Transverse colon (tissue), 4 donors: Measurements from ENCODE around the gene BPIFB3. TPM values are rescaled to one million over a fixed set of nuclear protein-coding genes. Genes with fewer than 3 reads are reported as not detected.

Experiments
- DNase-seq: peaks from one replicate; pipeline ENCODE4 v3.0.0-alpha.2; 2019
- H3K27ac ChIP-seq, 4 donors: fragments of 200-600 bp; sonication (generic); 2 replicates each; pipeline ENCODE4 v1.5.1; 2016 to 2018; ENCODE audit warnings: inconsistent platforms in 4 of 4
- H3K27me3 ChIP-seq: fragments of 200-600 bp; sonication (generic); 2 replicates; pipeline ENCODE4 v1.5.1; 2017; ENCODE audit warnings: inconsistent platforms
- H3K36me3 ChIP-seq, 4 donors: fragments of 200-600 bp; sonication (generic); 2 replicates each; pipeline ENCODE4 v1.5.1; 2017 to 2019; ENCODE audit warnings: inconsistent platforms in 4 of 4
- H3K4me1 ChIP-seq, 4 donors: fragments of 200-600 bp; sonication (generic); 2 replicates each; pipeline ENCODE4 v1.5.1; 2017 to 2020; ENCODE audit warnings: inconsistent platforms in 4 of 4
- H3K4me3 ChIP-seq, 4 donors: fragments of 200-600 bp; sonication (generic); 1 replicate in 1 of 4; 2 replicates in 3 of 4; pipeline versions ENCODE4 v1.5.1 to v1.6.1; 2017 to 2019; ENCODE audit warnings: inconsistent platforms in 4 of 4
- H3K9me3 ChIP-seq, 2 donors: fragments of 200-600 bp; sonication (generic); 2 replicates each; pipeline ENCODE4 v1.5.1; 2017 to 2019; ENCODE audit warnings: inconsistent platforms in 2 of 2
- CTCF ChIP-seq, 5 experiments: fragments of 200-600 bp in 3 of 5; fragments of 450-650 bp in 2 of 5; sonication (generic) in 3 of 5; IDR thresholded peaks; 1 replicate in 2 of 5; 2 replicates in 3 of 5; pipeline ENCODE4 v1.5.1; 2016 to 2017; ENCODE audit warnings: antibody characterized with exemption in 5 of 5, inconsistent platforms in 3 of 5, mild to moderate bottlenecking in 2 of 5, moderate library complexity in 1 of 5
- EP300 ChIP-seq: sonication (generic); formaldehyde crosslinking; IDR thresholded peaks from one replicate; pipeline ENCODE4 v1.6.1; 2017; ENCODE audit warnings: antibody characterized with exemption, low read depth
- POLR2A ChIP-seq: fragments of 450-650 bp; IDR thresholded peaks from one replicate; pipeline ENCODE4 v1.6.1; 2016; ENCODE audit warnings: antibody characterized with exemption, mild to moderate bottlenecking, moderate library complexity
- POLR2AphosphoS5 ChIP-seq, 3 donors: sonication (generic); formaldehyde crosslinking; IDR thresholded peaks; one replicate each; pipeline ENCODE4 v1.6.1; 2016; ENCODE audit warnings: antibody characterized with exemption in 3 of 3
- WGBS, 2 donors: methylation state at CpG; one replicate each; pipeline ENCODE4 v1.1.5; 2018; ENCODE audit warnings: low coverage in 1 of 2; 5-methylcytosine and 5-hydroxymethylcytosine counted together
- in situ Hi-C, 4 donors: fragments of 200-750 bp; cut with MboI; loops; one replicate each; pipeline versions ENCODE4 v1.15.0 to v1.15.1; 2017; ENCODE audit warnings: low sequenced_read_pairs in 3 of 4, low pct_ligation_motif_present in 1 of 4, low pct_unique_long_range_greater_than_20kb in 1 of 4
- intact Hi-C: fragments of 100-400 bp; cut with DNase I; formaldehyde crosslinking; loops from one replicate; pipeline ENCODE4 v1.15.1; 2023; ENCODE audit warnings: low total_unique reads
- total RNA-seq, 4 donors: library from RNA; depleted of rRNA; stranded (reverse); fragments of >200 nt; gene quantifications; one replicate each; pipeline ENCODE4 v1.1.0, GENCODE V29; 2016

The BPIFB3 gene
- total RNA-seq, 4 donors from 2014 or later = not detected

- no peak for DNase-seq
- no peak overlapping the region for H3K4me3 ChIP-seq
- no peaks in the 10 kb centered on the region for H3K4me1 ChIP-seq
- no peaks in the 10 kb centered on the region for H3K9me3 ChIP-seq
- in situ Hi-C loops = no loop called here
- 69% methylated on average over 6 of the region's 6 CpGs; no CpG with 5 or more reads in 1 of the 2 donors for WGBS, 2 donors
- no peaks in the 10 kb centered on the region for H3K36me3 ChIP-seq
- TF ChIP-seq CTCF (IDR thresholded peaks at IDR 0.05) = no peak
- no peak for TF ChIP-seq POLR2A
- intact Hi-C loops = no loop called here
- H3K27ac ChIP-seq = no peak overlapping the region
- no peaks in the 10 kb centered on the region for H3K27me3 ChIP-seq
These were observed 18.7 kb upstream of the BPIFB3 start for GRCh38 chr20:33034901-33035492.

- WGBS, 2 donors = 74% methylated on average over 5 of the region's 5 CpGs; no CpG with 5 or more reads in 1 of the 2 donors
- in situ Hi-C loops = no loop called here
These were observed 16.2 kb upstream of the BPIFB3 start for GRCh38 chr20:33037456-33037855.

GRCh38 chr20:33038243-33038642 is 15.5 kb upstream of the BPIFB3 start:
- no peak for DNase-seq
- intact Hi-C loops (no loop called here), in situ Hi-C loops (no loop called here)
- Histone ChIP-seq H3K36me3 (no peaks in the 10 kb centered on the region), H3K4me3 (no peak overlapping the region), H3K27ac (no peak overlapping the region), H3K27me3 (no peaks in the 10 kb centered on the region), H3K9me3 (no peaks in the 10 kb centered on the region), H3K4me1 (no peaks in the 10 kb centered on the region)
- TF ChIP-seq EP300 (no peak), CTCF (IDR thresholded peaks at IDR 0.05) (no peak), POLR2A (no peak), POLR2AphosphoS5 (IDR thresholded peaks at IDR 0.05) (no peak)
- 91 to 95% methylated on average over 4 of the region's 4 CpGs for WGBS, 2 donors

More at GRCh38 chr20:33037456-33037855, 16.2 kb upstream of the BPIFB3 start:
- no peak overlapping the region for H3K27ac ChIP-seq
- H3K4me1 ChIP-seq = no peaks in the 10 kb centered on the region
- intact Hi-C loops = no loop called here
- no peaks in the 10 kb centered on the region for H3K27me3 ChIP-seq
- no peak for TF ChIP-seq EP300
- no peak for TF ChIP-seq POLR2A
- no peak for DNase-seq
- no peak overlapping the region for H3K4me3 ChIP-seq
- no peaks in the 10 kb centered on the region for H3K9me3 ChIP-seq
- no peaks in the 10 kb centered on the region for H3K36me3 ChIP-seq

GRCh38 chr20:33042430-33042829 is 11.3 kb upstream of the BPIFB3 start:
- intact Hi-C loops = no loop called here
- Histone ChIP-seq H3K27ac (no peak overlapping the region), H3K4me1 (no peaks in the 10 kb centered on the region), H3K27me3 (no peaks in the 10 kb centered on the region), H3K36me3 (no peaks in the 10 kb centered on the region), H3K9me3 (peaks cover 0 to 10% of the 10 kb centered on the region in 2 donors), H3K4me3 (no peak overlapping the region)
- WGBS, 2 donors = 80 to 87% methylated on average over 3 of the region's 3 CpGs
- TF ChIP-seq CTCF (IDR thresholded peaks at IDR 0.05) (no peak), POLR2A (no peak), POLR2AphosphoS5 (IDR thresholded peaks at IDR 0.05) (no peak), EP300 (no peak)
- no peak for DNase-seq
- in situ Hi-C loops = no loop called here
